Astrocyte (in vitro differentiated cells and primary cell): ENCODE measurements around the gene MYL3.

ENCODE experiments used
- CTCF ChIP-seq: IDR thresholded peaks from 2 replicates; pipeline ENCODE4 v1.5.1; 2011; ENCODE audit warnings: low read depth, mild to moderate bottlenecking, inconsistent platforms, low read length, moderate library complexity; ENCODE audit not compliant: insufficient read depth
- EZH2 ChIP-seq: IDR thresholded peaks from 2 replicates; pipeline ENCODE4 v1.6.1; 2012; ENCODE audit warnings: mild to moderate bottlenecking, low read length, inconsistent platforms; ENCODE audit not compliant: insufficient read depth

GRCh38 chr3:46895761-46896160, 32.5 kb upstream of the MYL3 start:
- TF ChIP-seq CTCF (no peak), EZH2 (no peak)
